Neuronal stem cell (in vitro differentiated cells): ENCODE measurements around the gene KLLN.

Experiments
- DNase-seq: peaks from one replicate; pipeline ENCODE4 v3.0.0-alpha.2; 2013; ENCODE audit warnings: low spot score
- H2AFZ ChIP-seq: one replicate; pipeline ENCODE4 v1.6.1; 2013; ENCODE audit warnings: mild to moderate bottlenecking, low read length, inconsistent platforms
- H2AK5ac ChIP-seq: 2 replicates; pipeline ENCODE4 v1.6.1; 2013; ENCODE audit warnings: low read depth, mild to moderate bottlenecking, inconsistent platforms, low read length, moderate library complexity, mixed read lengths
- H2BK120ac ChIP-seq: 2 replicates; pipeline ENCODE4 v1.6.1; 2013; ENCODE audit warnings: low read depth, mild to moderate bottlenecking, inconsistent platforms, low read length, moderate library complexity, mixed read lengths
- H2BK12ac ChIP-seq: one replicate; pipeline ENCODE4 v1.6.1; 2013; ENCODE audit warnings: low read length, inconsistent platforms
- H2BK15ac ChIP-seq: 2 replicates; pipeline ENCODE4 v1.6.1; 2013; ENCODE audit warnings: mild to moderate bottlenecking, low read length, inconsistent platforms, mixed read lengths
- H2BK5ac ChIP-seq: one replicate; pipeline ENCODE4 v1.6.1; 2013; ENCODE audit warnings: inconsistent platforms, mild to moderate bottlenecking, low read length, moderate library complexity
- H3K14ac ChIP-seq: one replicate; pipeline ENCODE4 v1.6.1; 2013; ENCODE audit warnings: low read length, inconsistent platforms
- H3K18ac ChIP-seq: 2 replicates; pipeline ENCODE4 v1.6.1; 2013; ENCODE audit warnings: low read length, inconsistent platforms
- H3K23ac ChIP-seq: 2 replicates; pipeline ENCODE4 v1.6.1; 2013; ENCODE audit warnings: low read depth, mild to moderate bottlenecking, mixed read lengths, low read length, inconsistent platforms; ENCODE audit not compliant: poor library complexity
- H3K27ac ChIP-seq: replicated peaks from 3 replicates; pipeline ENCODE4 v1.5.1; 2013; ENCODE audit warnings: low read length, inconsistent platforms
- H3K27me3 ChIP-seq, 3 experiments: 2 replicates each; pipeline ENCODE4 v1.6.1; 2013; ENCODE audit warnings: low read length in 3 of 3, mild to moderate bottlenecking in 2 of 3, inconsistent platforms in 1 of 3, low read depth in 1 of 3, mixed read lengths in 1 of 3, moderate library complexity in 1 of 3; ENCODE audit not compliant: control insufficient read depth in 3 of 3, insufficient read depth in 3 of 3
- H3K36me3 ChIP-seq, 2 donors: replicated peaks in 1 of 2; 2 replicates each; pipeline ENCODE4 v1.6.1; 2013; ENCODE audit warnings: low read length in 2 of 2; ENCODE audit not compliant: control insufficient read depth in 2 of 2, insufficient read depth in 2 of 2
- H3K4ac ChIP-seq: 2 replicates; pipeline ENCODE4 v1.6.1; 2013; ENCODE audit warnings: inconsistent platforms, mild to moderate bottlenecking, low read length, moderate library complexity
- H3K4me1 ChIP-seq, 2 donors: 1 replicate in 1 of 2; 2 replicates in 1 of 2; pipeline ENCODE4 v1.6.1; 2013; ENCODE audit warnings: low read length in 2 of 2, low read depth in 1 of 2; ENCODE audit not compliant: control insufficient read depth in 2 of 2, insufficient read depth in 1 of 2
- H3K4me2 ChIP-seq: one replicate; pipeline ENCODE4 v1.6.1; 2013; ENCODE audit warnings: mild to moderate bottlenecking, low read length, inconsistent platforms; ENCODE audit not compliant: insufficient read depth, poor library complexity, severe bottlenecking
- H3K4me3 ChIP-seq, 2 donors: 2 replicates each; pipeline ENCODE4 v1.5.1; 2013; ENCODE audit warnings: low read length in 2 of 2, mild to moderate bottlenecking in 2 of 2, inconsistent platforms in 1 of 2, moderate library complexity in 1 of 2
- H3K79me1 ChIP-seq: one replicate; pipeline ENCODE4 v1.6.1; 2013; ENCODE audit warnings: low read depth, mild to moderate bottlenecking, inconsistent platforms, low read length, moderate library complexity
- H3K9ac ChIP-seq: one replicate; pipeline ENCODE4 v1.6.1; 2013; ENCODE audit warnings: mild to moderate bottlenecking, low read depth, low read length, inconsistent platforms; ENCODE audit not compliant: poor library complexity
- H3K9me3 ChIP-seq, 2 donors: replicated peaks in 1 of 2; 2 replicates each; pipeline versions ENCODE3 to v1.6.1; 2013; ENCODE audit warnings: low read length in 2 of 2, mild to moderate bottlenecking in 2 of 2, inconsistent platforms in 1 of 2, low read depth in 1 of 2, mixed read lengths in 1 of 2, moderate library complexity in 1 of 2; ENCODE audit not compliant: control insufficient read depth in 2 of 2, insufficient read depth in 1 of 2
- H4K8ac ChIP-seq: one replicate; pipeline ENCODE4 v1.6.1; 2013; ENCODE audit warnings: low read depth, mild to moderate bottlenecking, inconsistent platforms, low read length, moderate library complexity
- H4K91ac ChIP-seq: one replicate; pipeline ENCODE4 v1.6.1; 2013; ENCODE audit warnings: low read length, low read depth, mild to moderate bottlenecking, inconsistent platforms; ENCODE audit not compliant: poor library complexity
- WGBS, 2 donors: extraction: QIAGEN DNeasy Blood & Tissue Kit; methylation state at CpG; one replicate each; pipeline ENCODE4 v1.1.7; 2013; ENCODE audit warnings: missing lambda C conversion rate in 2 of 2, mixed read lengths in 1 of 2; ENCODE audit not compliant: insufficient read length in 2 of 2, insufficient replicate concordance in 1 of 2; ENCODE audit errors: extremely low coverage in 2 of 2; 5-methylcytosine and 5-hydroxymethylcytosine counted together

KLLN gene

DNA sequence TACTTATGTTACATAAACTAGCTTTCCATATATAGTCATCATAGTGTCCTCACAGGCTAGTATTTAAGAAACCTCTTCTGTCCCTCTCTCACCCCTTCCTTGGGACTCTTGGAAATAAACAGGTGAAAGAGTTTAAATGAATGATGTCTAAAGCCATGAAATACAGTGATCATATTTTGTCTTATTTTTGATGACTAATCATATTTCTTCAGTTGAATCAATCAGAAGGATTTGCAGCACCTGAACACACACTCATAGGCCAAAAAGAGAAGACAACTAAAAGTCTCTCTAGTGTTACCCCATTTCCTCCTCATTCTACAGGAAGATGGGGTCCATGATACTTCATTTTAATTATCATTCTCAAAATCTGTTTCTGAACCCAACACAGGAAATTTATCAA is 36.7 kb downstream of the KLLN start:
- H3K27me3 ChIP-seq = no peaks in the 10 kb centered on the region
- no peak overlapping the region for H4K8ac ChIP-seq
- H3K18ac ChIP-seq = no peak overlapping the region
- no peaks in the 10 kb centered on the region for H3K9me3 ChIP-seq
- H3K4me3 ChIP-seq = no peak overlapping the region
- no peak overlapping the region for H3K4me2 ChIP-seq
- H4K91ac ChIP-seq = no peak overlapping the region
- no peak overlapping the region for H3K23ac ChIP-seq
- no peak overlapping the region for H3K9ac ChIP-seq
- H2AFZ ChIP-seq = no peak overlapping the region
- no peak overlapping the region for H2BK5ac ChIP-seq
- no peak overlapping the region for H2BK12ac ChIP-seq
- H3K14ac ChIP-seq = no peak overlapping the region
- no peak overlapping the region for H2BK15ac ChIP-seq
- H3K27ac ChIP-seq = no peak overlapping the region
- DNase-seq = no peak
- no peaks in the 10 kb centered on the region for H3K36me3 ChIP-seq
- H3K4me1 ChIP-seq = no peaks in the 10 kb centered on the region
- no peak overlapping the region for H3K4ac ChIP-seq
- H2AK5ac ChIP-seq = no peak overlapping the region
- no peak overlapping the region for H2BK120ac ChIP-seq
- H3K79me1 ChIP-seq = no peaks in the 10 kb centered on the region

GRCh38 chr10:87819289-87819585 is 44.1 kb downstream of the KLLN start:
- no peak overlapping the region for H3K27ac ChIP-seq
- H4K8ac ChIP-seq = no peak overlapping the region
- H3K4me1 ChIP-seq = peaks cover 2 to 4% of the 10 kb centered on the region in 2 donors
- no peak overlapping the region for H2AFZ ChIP-seq
- no peak overlapping the region for H3K23ac ChIP-seq
- no peak overlapping the region for H2BK120ac ChIP-seq
- no peak overlapping the region for H3K14ac ChIP-seq
- no peak overlapping the region for H2BK15ac ChIP-seq
- no peak overlapping the region for H3K4me3 ChIP-seq
- no peak overlapping the region for H3K4me2 ChIP-seq
- H3K18ac ChIP-seq = no peak overlapping the region
- H2AK5ac ChIP-seq = no peak overlapping the region
- H3K79me1 ChIP-seq = no peaks in the 10 kb centered on the region
- DNase-seq = no peak
- no peak overlapping the region for H2BK12ac ChIP-seq
- H3K9me3 ChIP-seq = no peaks in the 10 kb centered on the region
- peaks cover 0 to 2% of the 10 kb centered on the region in 2 donors for H3K36me3 ChIP-seq
- no peak overlapping the region for H3K9ac ChIP-seq
- no CpG with 5 or more reads among the region's 6 CpGs for WGBS, 2 donors
- no peak overlapping the region for H3K4ac ChIP-seq
- H2BK5ac ChIP-seq = no peak overlapping the region
- no peaks in the 10 kb centered on the region for H3K27me3 ChIP-seq
- no peak overlapping the region for H4K91ac ChIP-seq

DNA sequence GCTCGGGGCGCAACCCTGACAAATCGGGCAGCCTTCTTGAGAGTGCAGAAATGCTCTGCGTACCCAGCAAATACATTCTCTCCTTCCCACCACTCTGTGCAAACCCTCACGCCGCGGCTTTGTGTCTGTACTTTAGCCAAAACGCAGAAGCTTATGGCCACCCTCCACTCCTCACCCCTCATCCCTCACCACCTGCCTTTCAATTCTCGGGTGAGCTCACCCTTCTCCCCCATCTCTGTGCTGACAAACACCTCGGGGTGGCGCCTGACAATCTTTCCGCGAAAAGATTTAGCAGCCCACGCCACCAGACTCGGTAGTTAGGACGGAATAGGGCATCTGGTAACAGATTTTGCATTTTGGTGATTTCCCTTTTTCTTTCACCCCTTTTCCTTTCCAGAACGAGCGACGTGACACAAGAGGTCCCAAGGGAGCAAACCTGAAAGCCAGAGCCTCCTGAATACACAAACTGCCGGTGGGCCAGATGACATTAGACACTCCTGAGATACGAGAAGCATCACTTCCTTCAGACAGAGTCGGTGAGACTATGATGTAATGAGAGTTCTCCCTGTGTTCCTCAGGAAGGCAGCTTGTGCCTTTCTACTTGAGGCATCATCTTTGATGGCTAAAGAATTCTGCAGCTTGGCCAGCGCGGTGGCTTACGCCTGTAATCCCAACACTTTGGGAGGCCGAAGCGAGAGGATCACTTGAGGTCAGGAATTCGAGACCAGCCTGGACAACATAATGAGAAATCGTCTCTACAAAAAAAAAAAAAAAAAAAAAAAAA is 44.6 kb downstream of the KLLN start:
- no peak overlapping the region for H2BK5ac ChIP-seq
- H3K4me2 ChIP-seq = peak overlapping the region; percentile 67
- no peak overlapping the region for H4K91ac ChIP-seq
- no peaks in the 10 kb centered on the region for H3K79me1 ChIP-seq
- peak overlapping the region; percentile 95 for H2AFZ ChIP-seq
- H3K18ac ChIP-seq = no peak overlapping the region
- H2AK5ac ChIP-seq = no peak overlapping the region
- H3K4me1 ChIP-seq = peaks cover 2 to 4% of the 10 kb centered on the region in 2 donors
- H3K9me3 ChIP-seq = no peaks in the 10 kb centered on the region
- H3K4me3 ChIP-seq = peak overlapping the region; percentile 80 to 91
- no peak overlapping the region for H2BK120ac ChIP-seq
- H4K8ac ChIP-seq = no peak overlapping the region
- peak; percentile 17 for DNase-seq
- H2BK15ac ChIP-seq = no peak overlapping the region
- peak overlapping the region; percentile 43 for H3K27ac ChIP-seq
- peaks cover 0 to 8% of the 10 kb centered on the region in 2 donors for H3K36me3 ChIP-seq
- no CpG with 5 or more reads among the region's 29 CpGs for WGBS, 2 donors
- no peak overlapping the region for H3K4ac ChIP-seq
- no peaks in the 10 kb centered on the region for H3K27me3 ChIP-seq
- no peak overlapping the region for H3K14ac ChIP-seq
- H3K9ac ChIP-seq = peak overlapping the region; percentile 37
- no peak overlapping the region for H2BK12ac ChIP-seq
- no peak overlapping the region for H3K23ac ChIP-seq

DNA sequence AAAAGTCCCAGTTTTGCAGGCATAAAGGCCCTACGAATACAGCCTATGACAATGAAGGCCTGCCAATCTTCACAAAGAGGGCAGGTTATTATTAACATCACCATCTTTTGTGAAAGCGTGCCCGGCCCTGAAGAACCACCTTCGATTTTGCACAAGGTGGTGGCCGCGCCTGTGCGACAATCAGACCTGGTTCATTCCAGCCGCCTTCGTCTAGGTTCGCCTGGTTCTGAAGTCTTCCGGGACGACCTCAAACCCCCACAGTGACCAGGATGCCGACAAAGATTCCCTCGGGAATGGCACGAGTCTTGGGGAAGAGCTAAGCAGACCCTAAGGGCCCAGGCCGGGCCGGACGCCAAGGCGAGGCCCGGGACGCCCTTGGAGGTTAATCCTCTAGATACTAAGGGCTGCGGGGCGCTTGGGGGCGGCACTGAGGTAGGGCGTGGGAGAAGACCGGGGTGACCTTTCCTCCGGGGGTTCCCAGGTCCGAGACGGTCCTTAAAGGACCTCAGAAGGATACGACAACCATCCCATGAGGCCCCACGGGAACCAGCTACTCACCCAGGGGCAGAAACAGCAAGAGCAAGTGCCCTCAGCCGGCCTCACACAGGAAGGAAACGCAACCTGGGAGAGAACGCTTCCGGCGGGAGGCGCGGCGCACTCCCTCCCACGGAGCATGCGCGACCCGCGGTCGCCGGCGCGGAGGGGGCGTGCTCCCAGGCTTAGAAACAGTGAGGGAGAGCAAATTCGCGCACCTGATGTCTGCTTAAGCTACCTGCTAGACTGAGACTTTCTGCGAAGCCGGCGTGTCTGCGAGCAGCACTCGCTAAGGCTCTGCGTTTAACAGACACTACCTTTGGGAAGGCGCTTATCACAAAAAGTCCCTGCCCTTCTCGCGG is 45.5 kb downstream of the KLLN start, which contains the start of gene ATAD1:
Gene ATAD1 (minus strand): TSS at position 618 of the 896 bp plus-strand sequence. CDS start 3,627 bp downstream, outside the sequence.
- Histone ChIP-seq H4K91ac (no peak within 1 kb of the TSS), H2AFZ (peak within 1 kb of the TSS; percentile 95), H3K9me3 (peaks cover 0 to 5% of the 10 kb centered on the region in 2 donors), H3K4me3 (peak within 1 kb of the TSS; percentile 80 to 91), H3K27ac (peak within 1 kb of the TSS; percentile 83), H3K79me1 (no peaks in the 10 kb centered on the region), H2AK5ac (no peak within 1 kb of the TSS), H3K27me3 (no peaks in the 10 kb centered on the region), H4K8ac (no peak within 1 kb of the TSS), H2BK5ac (no peak within 1 kb of the TSS), H2BK15ac (no peak within 1 kb of the TSS), H3K36me3 (peaks cover 0 to 16% of the 10 kb centered on the region in 2 donors), H3K4me1 (peaks cover 2 to 4% of the 10 kb centered on the region in 2 donors), H3K23ac (peak within 1 kb of the TSS; percentile 32), H3K9ac (peak within 1 kb of the TSS; percentile 71), H3K4me2 (peak within 1 kb of the TSS; percentile 67), H2BK120ac (no peak within 1 kb of the TSS), H3K4ac (no peak within 1 kb of the TSS), H2BK12ac (no peak within 1 kb of the TSS), H3K18ac (peak within 1 kb of the TSS; percentile 82), H3K14ac (no peak within 1 kb of the TSS)
- WGBS, 2 donors = no CpG with 5 or more reads among the region's 60 CpGs
- peak; percentile 78 for DNase-seq
